Cardiac muscle cell (in vitro differentiated cells and primary cell): ENCODE measurements around the gene BDKRB2. TPM values are rescaled to one million over a fixed set of nuclear protein-coding genes. Genes with fewer than 3 reads are reported as not detected.
A peak's percentile ranks its signal among the peaks of the same experiment; 100 is the strongest.

ENCODE experiments used
- DNase-seq, 2 donors: peaks; one replicate each; pipeline versions ENCODE4 v3.0.0 to v3.0.0-alpha.2; 2010 to 2017; ENCODE audit warnings: low read depth in 1 of 2, low spot score in 1 of 2
- H3K27ac ChIP-seq: fragments of 200-600 bp; sonication (generic); 2 replicates; pipeline ENCODE4 v1.5.1; 2016
- H3K27me3 ChIP-seq: fragments of 200-600 bp; sonication (generic); 2 replicates; pipeline ENCODE4 v1.6.0; 2016; ENCODE audit warnings: control low read depth
- H3K36me3 ChIP-seq: fragments of 200-600 bp; sonication (generic); 2 replicates; pipeline ENCODE4 v1.5.1; 2016; ENCODE audit warnings: control low read depth
- H3K4me1 ChIP-seq: fragments of 200-600 bp; sonication (generic); 2 replicates; pipeline ENCODE4 v1.8.1; 2017; ENCODE audit warnings: low read depth, mild to moderate bottlenecking, mixed run types
- H3K4me3 ChIP-seq: fragments of 200-600 bp; sonication (generic); 2 replicates; pipeline ENCODE4 v1.5.1; 2016; ENCODE audit warnings: mild to moderate bottlenecking
- H3K9me3 ChIP-seq: fragments of 200-600 bp; sonication (generic); 2 replicates; pipeline ENCODE4 v1.5.1; 2017; ENCODE audit warnings: low read depth, mild to moderate bottlenecking, control low read depth
- CTCF ChIP-seq: IDR thresholded peaks from 2 replicates; pipeline ENCODE4 v1.5.1; 2012; ENCODE audit warnings: low read depth, mild to moderate bottlenecking, low read length
- polyA plus RNA-seq: library from polyadenylated mRNA; unstranded; fragments of >200 nt; fragmentation: Nextera tagmentation; extraction: Ambion mirVana; gene quantifications from 2 replicates; pipeline ENCODE4 v1.2.1, GENCODE V29; 2016
- total RNA-seq: library from RNA; depleted of rRNA; stranded (reverse); fragments of >200 nt; gene quantifications from 2 replicates; pipeline ENCODE4 v1.2.3, GENCODE V29; 2016

BDKRB2 gene
- total and polyA plus RNA-seq, 2 experiments from 2014 or later = 0.45 TPM; not detected in 1

- no peak for TF ChIP-seq CTCF
- Histone ChIP-seq H3K27me3 (no peaks in the 10 kb centered on the region), H3K4me1 (no peaks in the 10 kb centered on the region), H3K9me3 (no peaks in the 10 kb centered on the region), H3K4me3 (no peak overlapping the region), H3K27ac (no peak overlapping the region), H3K36me3 (no peaks in the 10 kb centered on the region)
- no peak for DNase-seq
Observed at GRCh38 chr14:96160913-96161310, 43.7 kb upstream of the BDKRB2 start.

- Histone ChIP-seq H3K9me3 (no peaks in the 10 kb centered on the region), H3K36me3 (no peaks in the 10 kb centered on the region), H3K4me1 (no peaks in the 10 kb centered on the region), H3K27me3 (no peaks in the 10 kb centered on the region), H3K27ac (no peak overlapping the region), H3K4me3 (no peak overlapping the region)
- TF ChIP-seq CTCF = no peak
- no peak for DNase-seq
Observed at GRCh38 chr14:96161636-96162035, 43.0 kb upstream of the BDKRB2 start.

- TF ChIP-seq CTCF = no peak
- H3K27me3 ChIP-seq = no peaks in the 10 kb centered on the region
- H3K4me3 ChIP-seq = no peak overlapping the region
- no peak for DNase-seq
- no peaks in the 10 kb centered on the region for H3K4me1 ChIP-seq
- no peaks in the 10 kb centered on the region for H3K36me3 ChIP-seq
- H3K27ac ChIP-seq = no peak overlapping the region
- no peaks in the 10 kb centered on the region for H3K9me3 ChIP-seq
Observed at GRCh38 chr14:96162265-96162664, 42.4 kb upstream of the BDKRB2 start.

- DNase-seq = peak in 1 of 2 donors; percentile 57
- no peaks in the 10 kb centered on the region for H3K4me1 ChIP-seq
- H3K27me3 ChIP-seq = no peaks in the 10 kb centered on the region
- H3K4me3 ChIP-seq = no peak overlapping the region
- no peaks in the 10 kb centered on the region for H3K9me3 ChIP-seq
- H3K27ac ChIP-seq = no peak overlapping the region
- no peak for TF ChIP-seq CTCF
- H3K36me3 ChIP-seq = no peaks in the 10 kb centered on the region
Observed at GRCh38 chr14:96162741-96163140, 41.9 kb upstream of the BDKRB2 start.

- no peaks in the 10 kb centered on the region for H3K27me3 ChIP-seq
- no peaks in the 10 kb centered on the region for H3K36me3 ChIP-seq
- DNase-seq = no peak
- no peak overlapping the region for H3K27ac ChIP-seq
- no peak for TF ChIP-seq CTCF
- H3K9me3 ChIP-seq = no peaks in the 10 kb centered on the region
- no peak overlapping the region for H3K4me3 ChIP-seq
- H3K4me1 ChIP-seq = no peaks in the 10 kb centered on the region
Observed at GRCh38 chr14:96164861-96165490, 39.7 kb upstream of the BDKRB2 start.
